Measurements from ENCODE around the gene CAPZA2.
"Not testable (repeated sequence)": the region's sequence is repeated elsewhere in the genome, so short reads cannot be mapped to it uniquely, and the experiment has no call there.

The CAPZA2 gene

DNA sequence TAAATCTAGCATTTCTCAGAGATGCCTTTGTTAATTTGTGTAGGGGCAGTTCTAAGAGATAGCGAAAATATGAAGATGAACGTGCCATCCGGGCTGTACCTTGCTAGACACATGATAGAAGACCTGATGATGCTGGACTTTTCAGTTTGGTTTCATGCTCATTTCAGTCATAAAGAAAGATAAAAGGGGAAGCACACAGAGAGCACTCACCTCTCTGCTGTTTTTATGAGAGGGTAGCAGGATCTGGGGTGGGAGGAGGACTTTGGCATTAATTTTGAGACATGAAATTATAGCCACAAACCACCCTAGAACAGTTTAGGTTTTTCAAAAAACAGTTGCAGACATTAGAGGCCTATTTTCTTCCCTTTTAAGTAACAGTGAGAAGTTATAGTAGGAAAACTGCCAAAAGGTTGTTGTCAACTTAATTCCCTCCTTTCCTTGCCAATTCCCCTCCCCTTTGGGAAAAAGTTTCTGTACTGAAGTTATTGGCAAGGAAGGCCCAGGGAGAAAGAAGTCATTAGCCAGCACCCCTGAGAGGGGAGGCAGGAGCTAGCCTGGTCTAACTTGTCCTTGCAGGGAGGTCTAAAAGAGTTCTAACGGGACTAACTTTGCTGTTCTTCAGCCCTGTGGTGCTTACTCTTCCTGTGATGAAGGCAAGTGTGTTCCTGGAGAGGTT, 93.6 kb downstream of the CAPZA2 start:
- DNase-seq, result no peak

DNA sequence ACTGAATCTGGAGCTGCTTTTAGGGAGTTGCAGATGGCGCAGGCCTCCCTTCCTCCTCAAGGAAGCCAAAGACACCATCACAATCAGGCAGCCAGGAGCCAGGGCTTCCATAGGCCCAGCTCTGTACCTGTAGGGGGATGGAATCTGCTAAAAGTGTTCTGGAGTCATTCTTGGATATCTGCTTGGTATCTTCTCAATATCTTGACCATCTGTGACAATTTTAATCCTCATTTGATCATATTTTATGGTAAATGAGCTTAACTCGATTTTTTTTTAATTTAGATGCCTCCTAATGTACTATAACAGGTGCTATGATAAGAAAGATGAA, 94.1 kb downstream of the CAPZA2 start:
- DNase-seq, result no peak

DNA sequence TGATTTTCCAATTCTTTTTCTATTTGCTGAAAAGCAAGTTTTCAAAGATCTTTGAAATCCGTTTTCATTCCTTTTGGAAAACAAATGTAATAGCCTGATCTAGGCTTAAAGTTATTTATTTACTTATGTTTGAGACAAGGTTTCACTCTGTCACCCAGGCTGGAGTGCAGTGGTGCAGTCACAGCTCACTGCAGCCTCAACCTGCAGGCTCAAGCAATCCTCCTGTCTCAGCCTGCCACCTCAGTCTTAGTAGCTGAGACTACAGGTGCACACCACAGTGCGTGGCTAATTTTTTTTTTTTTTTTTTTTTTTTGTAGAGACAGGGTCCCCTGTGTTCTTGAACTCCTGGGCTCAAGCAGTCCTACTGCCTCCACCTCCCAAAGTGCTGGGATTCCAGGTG, 95.5 kb downstream of the CAPZA2 start:
- no peak for DNase-seq

DNA sequence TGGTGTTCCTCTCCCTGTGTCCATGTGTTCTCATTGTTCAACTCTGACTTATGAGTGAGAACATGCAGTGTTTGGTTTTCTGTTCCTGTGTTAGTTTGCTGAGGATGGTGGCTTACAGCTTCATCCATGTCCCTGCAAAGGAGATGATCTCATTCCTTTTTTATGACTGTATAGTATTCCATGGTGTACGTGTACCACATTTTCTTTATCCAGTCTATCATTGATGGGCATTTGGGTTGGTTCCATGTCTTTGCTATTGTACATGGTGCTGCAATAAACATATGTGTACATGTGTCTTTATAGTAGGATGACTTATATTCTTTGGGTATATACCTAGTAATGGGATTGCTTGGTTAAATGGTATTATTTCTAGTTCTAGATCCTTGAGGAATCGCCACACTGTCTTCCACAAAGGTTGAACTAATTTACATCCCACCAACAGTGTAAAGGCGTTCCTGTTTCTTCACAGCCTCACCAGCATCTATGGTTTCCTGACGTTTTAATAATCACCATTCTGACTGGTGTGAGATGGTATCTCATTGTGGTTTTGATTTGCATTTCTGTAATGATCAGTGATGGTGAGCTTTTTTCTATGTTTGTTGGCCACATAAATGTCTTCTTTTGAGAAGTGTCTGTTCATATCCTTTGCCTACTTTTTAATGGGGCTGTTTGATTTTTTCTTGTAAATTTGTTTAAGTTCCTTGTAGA, 99.7 kb downstream of the CAPZA2 start:
- DNase-seq, result not testable (repeated sequence)

DNA sequence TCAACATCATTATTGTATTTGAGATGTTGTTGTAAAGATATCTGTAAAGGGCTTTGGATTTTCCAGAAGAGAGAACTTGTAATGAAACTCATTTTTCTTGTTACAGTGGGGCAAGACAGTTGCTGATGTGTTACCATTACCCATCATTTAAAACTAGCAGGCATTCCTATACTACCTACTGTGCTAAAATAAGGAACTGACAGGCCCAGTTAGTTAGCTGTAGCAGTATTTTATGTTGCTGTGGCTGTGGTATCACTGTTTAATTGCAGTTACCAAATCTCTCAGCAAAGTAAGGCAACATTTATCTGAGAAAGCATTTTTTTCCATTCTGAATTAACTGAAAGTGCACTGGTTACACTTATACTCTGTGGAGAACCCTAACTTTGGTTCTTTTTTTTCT, 100.8 kb downstream of the CAPZA2 start:
- no peak for DNase-seq

DNA sequence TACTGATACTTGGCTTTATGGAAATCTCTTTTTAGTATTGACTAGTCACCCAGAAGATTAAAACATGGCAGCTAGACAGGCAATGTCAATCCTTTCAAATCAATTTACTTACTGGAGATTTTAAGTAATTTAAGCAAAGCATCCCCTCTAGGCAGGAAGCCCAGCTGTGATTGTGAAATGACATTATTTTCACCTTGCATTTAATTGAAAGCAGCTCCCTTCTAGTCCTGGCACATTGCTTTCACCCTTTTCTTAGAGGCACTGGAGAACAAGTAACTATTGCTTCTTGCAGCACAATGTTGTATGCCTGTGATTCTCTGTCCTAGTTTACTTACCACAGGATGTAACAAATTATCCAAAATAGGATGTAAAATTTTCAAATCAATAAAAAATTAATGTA, 104.2 kb downstream of the CAPZA2 start:
- no peak for DNase-seq

DNA sequence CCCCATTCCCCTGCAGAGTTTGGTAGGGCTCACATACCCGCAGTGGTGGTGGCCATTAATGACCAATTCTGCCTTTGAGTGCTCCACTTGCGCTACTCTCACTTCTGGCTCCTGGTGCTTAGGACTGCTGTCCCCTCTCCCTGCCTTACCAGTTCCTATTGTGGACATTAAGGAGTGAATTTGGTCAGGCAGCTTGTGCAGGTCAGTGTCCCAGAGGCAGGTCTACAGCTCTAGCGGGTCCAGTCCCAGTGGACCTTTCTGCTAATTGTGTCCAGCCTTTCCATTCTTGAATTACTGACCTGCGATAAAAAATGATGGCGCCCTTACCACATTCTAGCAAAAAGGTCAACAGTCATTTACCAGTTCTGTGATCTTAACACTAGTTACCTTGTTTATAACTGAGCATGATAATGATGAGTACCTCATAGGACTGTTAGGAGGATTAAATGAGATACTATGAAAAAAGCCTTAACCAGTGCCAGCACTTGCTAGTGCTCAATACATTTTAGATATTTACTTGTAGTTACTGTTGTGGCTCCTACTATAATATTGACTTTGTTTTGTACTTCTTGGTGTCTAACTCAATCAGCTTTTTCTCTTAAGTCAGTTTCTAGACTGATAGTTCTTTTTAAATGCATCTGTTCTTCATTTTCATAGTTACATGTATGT, 105.0 kb downstream of the CAPZA2 start:
- no peak for DNase-seq

DNA sequence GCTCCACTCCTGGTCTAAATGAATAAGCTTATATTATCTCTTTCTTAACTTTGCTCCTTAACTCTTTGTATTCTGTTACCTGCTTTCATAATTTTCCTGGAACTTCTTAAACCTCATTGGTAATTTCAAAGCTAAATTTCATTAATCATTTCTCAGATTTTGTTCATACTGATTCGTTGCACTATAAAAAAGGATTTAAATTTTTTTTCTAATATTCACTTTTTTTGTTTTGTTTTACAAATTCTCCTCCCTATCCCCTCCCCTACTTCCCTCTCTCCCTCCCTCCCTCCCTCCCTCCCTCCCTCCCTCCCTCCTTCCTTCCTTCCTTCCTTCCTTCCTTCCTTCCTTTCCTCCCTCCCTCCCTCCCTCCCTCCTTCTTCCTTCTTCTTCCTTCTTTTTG, 105.6 kb downstream of the CAPZA2 start:
- DNase-seq, result no peak

DNA sequence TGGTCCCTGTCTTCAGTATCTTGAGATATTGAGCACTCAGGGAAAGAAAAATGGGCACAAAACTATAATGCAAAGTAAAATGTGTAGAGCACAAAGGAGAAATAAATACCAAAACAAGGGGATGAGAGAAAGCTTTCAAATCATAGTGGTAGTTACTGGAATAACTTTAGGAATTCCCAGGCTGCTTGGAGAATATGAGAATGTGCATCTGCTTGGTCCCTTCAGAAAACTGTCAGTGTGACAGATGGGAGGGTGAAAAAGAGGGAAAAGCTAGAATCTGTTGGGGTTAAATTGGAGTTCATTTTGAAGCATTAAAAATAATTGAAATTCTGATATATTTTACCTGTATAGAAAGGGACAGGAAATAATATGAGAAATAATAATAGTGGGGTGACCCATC, 106.2 kb downstream of the CAPZA2 start:
- DNase-seq, result no peak

DNA sequence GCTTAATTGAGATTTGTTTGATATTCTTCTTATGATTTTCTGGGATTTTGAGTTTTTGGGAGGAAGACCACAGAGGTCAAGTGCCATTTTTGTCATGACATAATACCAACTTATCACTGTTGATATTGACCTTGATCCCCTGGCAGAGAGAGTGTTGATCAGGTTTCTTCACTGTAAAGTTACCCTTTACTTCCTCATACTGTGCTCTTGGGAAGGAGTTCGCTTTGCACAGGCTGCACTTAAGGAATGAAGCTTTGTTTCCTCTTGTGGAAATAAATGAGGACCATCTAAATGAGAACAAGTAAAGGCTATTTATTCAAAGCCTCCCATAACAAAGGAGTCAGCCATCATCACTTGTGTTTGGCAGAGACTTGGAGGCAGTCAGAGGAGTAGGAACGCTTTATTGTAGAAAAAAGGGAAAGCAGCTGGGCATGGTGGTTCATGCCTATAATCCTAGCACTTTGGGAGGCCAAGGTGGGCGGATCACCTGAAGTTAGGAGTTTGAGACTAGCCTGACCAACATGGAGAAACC, 107.0 kb downstream of the CAPZA2 start:
- DNase-seq, result no peak

DNA sequence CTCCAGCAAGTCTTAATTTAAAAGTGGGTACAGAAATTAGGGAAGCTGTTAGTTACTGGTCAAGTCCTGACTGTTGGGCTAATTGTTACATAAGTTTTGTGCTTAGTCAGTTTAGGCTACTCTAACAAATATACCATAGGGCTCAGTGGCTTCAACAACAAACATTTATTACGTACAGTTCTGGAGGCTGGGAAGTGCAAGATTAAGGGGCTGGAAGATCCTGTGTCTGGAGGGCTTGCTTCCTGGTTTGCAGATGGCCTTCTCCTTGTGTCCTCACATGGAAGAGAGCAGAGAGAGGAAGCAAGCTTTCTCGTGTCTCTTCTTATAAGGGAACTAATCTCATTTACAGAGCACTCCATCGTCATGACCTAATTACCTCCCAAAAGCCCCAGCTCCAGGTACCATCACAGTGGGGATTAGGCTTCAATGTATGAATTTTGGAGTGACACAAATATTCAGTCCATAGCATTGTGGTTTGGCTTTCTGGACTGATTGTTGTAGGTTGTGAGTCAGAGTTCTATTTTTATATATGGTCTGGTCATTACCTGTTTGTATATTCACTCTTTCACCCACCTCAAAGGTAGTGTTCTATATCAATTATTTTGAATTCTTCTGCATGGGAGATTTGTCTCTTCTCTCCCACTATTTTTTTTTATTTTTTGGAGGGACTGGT, 108.0 kb downstream of the CAPZA2 start:
- DNase-seq, result no peak

DNA sequence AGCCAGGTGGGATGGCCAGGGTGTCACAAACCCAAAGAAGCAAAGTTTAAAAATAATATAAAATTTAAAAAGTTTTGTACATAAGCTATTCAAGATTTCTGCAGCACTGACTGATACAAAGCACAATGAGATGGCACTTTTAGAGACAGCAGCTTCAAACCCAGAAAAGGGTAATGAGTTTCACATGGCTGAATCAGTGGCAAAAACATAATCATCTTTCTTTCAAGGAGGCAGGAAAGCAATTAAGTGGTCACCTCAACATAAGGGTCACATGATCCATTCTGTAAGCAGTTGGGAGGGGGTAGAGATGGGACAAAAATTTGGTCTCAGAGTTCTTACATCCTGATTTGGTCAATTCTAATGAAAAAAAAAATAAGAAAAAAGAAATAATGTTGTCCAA, 108.8 kb downstream of the CAPZA2 start:
- not testable (repeated sequence) for DNase-seq
